MV-4-11 (cell line): ENCODE results near the gene ANKIB1.
"Not testable (repeated sequence)": the region's sequence is repeated elsewhere in the genome, so short reads cannot be mapped to it uniquely, and the experiment has no call there.

Source experiments
- DNase-seq: peaks from one replicate; lab custom pipeline; 2025; lab: John Stamatoyannopoulos, UW

Gene ANKIB1

GRCh38 chr7:92245487-92246359 lies at the start of gene ANKIB1, which contains the start of gene KRIT1:
Gene ANKIB1, plus strand, starts transcription at chr7:92245974. Its CDS starts 49,005 bp downstream, at chr7:92294979.
Gene KRIT1, minus strand, starts transcription at chr7:92245914. Its CDS starts 3,779 bp downstream, at chr7:92242135.
- DNase-seq: peak; percentile 72

- DNase-seq: no peak
Observed at GRCh38 chr7:92200791-92201190, 45.0 kb upstream of the ANKIB1 start.

- DNase-seq: no peak
Observed at GRCh38 chr7:92205987-92206386, 39.8 kb upstream of the ANKIB1 start.

- no peak for DNase-seq
Observed at GRCh38 chr7:92206672-92207071, 39.1 kb upstream of the ANKIB1 start.

GRCh38 chr7:92221766-92222165 lies 24.0 kb upstream of the ANKIB1 start:
- DNase-seq: no peak

GRCh38 chr7:92226981-92227380 lies 18.8 kb upstream of the ANKIB1 start:
- DNase-seq: no peak

- DNase-seq: no peak
Observed at GRCh38 chr7:92228100-92228499, 17.7 kb upstream of the ANKIB1 start.

GRCh38 chr7:92228742-92229141 lies 17.0 kb upstream of the ANKIB1 start:
- DNase-seq: no peak

GRCh38 chr7:92230547-92230946 lies 15.2 kb upstream of the ANKIB1 start:
- DNase-seq: no peak

GRCh38 chr7:92242972-92243371 lies 2.8 kb upstream of the ANKIB1 start:
- peak; percentile 61 for DNase-seq

- DNase-seq: peak; percentile 23
Observed at GRCh38 chr7:92244808-92245486, 827 bp upstream of the ANKIB1 start.

GRCh38 chr7:92246360-92247101 lies 757 bp downstream of the ANKIB1 start:
- peak; percentile 8 for DNase-seq

- no peak for DNase-seq
Observed at GRCh38 chr7:92250603-92251002, 4.8 kb downstream of the ANKIB1 start.

GRCh38 chr7:92251181-92251580 lies 5.4 kb downstream of the ANKIB1 start:
- no peak for DNase-seq

- no peak for DNase-seq
Observed at GRCh38 chr7:92253251-92253650, 7.5 kb downstream of the ANKIB1 start.

GRCh38 chr7:92254800-92255199 lies 9.0 kb downstream of the ANKIB1 start:
- DNase-seq: not testable (repeated sequence)

- DNase-seq: no peak
Observed at GRCh38 chr7:92255308-92255707, 9.5 kb downstream of the ANKIB1 start.

GRCh38 chr7:92259062-92259461 lies 13.3 kb downstream of the ANKIB1 start:
- DNase-seq: no peak

- DNase-seq: no peak
Observed at GRCh38 chr7:92259610-92260247, 14.0 kb downstream of the ANKIB1 start.

GRCh38 chr7:92260248-92260781 lies 14.5 kb downstream of the ANKIB1 start:
- no peak for DNase-seq

- no peak for DNase-seq
Observed at GRCh38 chr7:92266415-92267241, 20.9 kb downstream of the ANKIB1 start.
